ENCODE measurements around the gene EFHC1.
"Not testable (repeated sequence)": the region's sequence is repeated elsewhere in the genome, so short reads cannot be mapped to it uniquely, and the experiment has no call there.

The EFHC1 gene

DNA sequence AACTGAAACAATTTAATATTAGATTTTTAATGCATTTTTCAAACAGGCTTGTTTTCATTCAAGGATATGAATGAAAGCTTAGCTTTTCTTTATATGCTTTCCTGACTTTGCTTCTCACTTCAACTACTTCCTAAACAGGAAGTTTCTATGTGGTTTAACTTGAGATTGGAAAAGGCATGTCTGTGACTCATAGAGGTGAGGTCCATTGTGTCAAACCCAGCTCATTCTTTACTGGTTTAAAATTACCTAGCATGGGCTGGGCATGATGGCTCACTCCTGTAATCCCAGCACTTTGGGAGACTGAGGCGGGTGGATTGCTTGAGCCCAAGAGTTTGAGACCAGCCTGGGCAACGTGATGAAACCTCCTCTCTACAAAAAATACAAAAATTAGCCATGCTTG is 34.4 kb downstream of the EFHC1 start:
- no peak for FAIRE-seq

- no peak for FAIRE-seq
Observed at GRCh38 chr6:52457096-52457495, 37.0 kb downstream of the EFHC1 start.

DNA sequence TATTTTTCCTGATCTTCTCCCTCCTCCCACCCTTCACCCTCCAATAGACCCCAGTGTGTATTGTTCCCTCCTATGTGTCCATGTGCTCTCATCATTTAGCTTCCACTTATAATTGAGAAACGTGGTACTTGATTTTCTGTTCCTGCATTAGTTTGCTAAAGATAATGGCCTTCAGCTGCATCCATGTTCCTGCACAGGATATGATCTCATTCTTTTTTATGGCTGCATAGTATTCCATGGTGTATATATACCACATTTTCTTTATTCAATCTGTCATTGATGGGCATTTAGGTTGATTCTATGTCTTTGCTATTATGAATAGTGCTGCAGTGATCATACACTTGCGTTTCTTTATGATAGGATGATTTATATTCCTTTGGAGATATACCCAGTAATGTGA is 41.1 kb downstream of the EFHC1 start:
- FAIRE-seq: not testable (repeated sequence)

DNA sequence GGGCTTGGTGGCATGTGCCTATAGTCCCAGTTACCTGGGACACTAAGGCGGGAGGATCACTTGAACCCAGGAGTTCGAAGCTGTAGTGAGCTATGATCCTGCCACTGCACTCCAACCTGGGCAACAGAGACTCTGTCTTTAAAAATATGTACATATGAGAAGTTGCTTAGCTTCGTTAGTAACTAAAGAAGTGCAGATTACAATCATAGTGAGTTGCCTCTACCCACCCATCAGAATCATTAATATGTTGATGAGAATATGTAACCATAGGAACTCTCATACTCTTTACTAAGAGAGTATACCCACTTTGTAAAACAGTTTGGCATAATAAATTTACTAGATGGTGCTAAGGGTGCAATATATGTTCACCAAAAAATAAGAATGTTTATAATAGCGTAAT is 54.0 kb downstream of the EFHC1 start:
- no peak for FAIRE-seq

DNA sequence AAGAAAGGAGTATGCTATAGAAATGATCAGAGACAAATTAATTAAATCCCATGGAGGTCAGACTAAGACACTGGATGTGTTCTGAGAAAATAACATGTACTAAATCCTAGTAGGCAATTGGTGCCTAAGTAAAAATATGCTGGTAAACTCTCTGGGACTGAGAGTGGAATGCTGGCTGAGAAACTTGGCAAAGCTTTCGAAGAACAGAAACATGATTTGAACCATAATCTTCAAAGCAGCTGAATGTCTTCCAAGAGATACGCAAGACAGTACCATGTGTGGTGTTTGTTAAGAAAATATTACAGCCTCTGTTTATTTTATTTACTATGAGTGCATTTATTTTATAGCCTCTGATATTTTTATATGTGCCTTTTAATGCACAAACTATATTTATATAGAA is 55.2 kb downstream of the EFHC1 start:
- FAIRE-seq: no peak

GRCh38 chr6:52482903-52483670 is 62.9 kb downstream of the EFHC1 start:
- no peak for FAIRE-seq

DNA sequence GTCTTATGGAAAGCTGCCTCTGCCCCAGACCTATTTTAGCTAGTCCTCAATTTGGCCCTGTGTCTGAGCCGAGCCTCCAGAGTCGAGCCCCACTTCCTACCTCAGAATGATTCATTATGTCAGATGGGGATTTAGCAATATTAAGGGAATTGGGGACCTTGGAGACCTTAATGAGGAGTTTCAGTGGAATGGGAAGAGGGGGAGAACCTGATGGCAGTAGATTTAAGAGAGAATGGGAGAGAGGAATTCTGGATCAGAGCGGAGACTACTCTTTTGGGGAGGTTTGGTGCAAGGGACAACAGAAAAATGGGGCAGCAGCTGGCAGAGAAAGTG is 63.5 kb downstream of the EFHC1 start:
- FAIRE-seq: no peak

DNA sequence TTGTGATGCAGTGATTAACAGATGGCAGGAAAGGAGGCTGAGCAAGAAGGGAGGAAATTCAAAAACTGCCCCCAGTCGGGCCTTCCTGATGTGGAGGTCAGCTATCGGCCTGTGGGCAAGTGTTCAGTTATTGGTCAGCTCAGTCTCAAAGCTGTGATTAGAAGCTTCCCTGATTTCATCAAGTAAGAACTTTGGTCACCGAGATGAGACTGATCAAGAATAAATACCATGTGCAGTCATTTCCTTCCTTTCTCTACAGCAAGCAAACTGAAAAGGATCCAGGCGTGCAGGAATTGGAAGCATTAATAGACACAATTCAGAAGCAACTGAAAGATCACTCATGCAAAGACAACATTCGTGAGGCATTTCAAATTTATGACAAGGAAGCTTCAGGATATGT is 69.7 kb downstream of the EFHC1 start:
- FAIRE-seq: no peak

DNA sequence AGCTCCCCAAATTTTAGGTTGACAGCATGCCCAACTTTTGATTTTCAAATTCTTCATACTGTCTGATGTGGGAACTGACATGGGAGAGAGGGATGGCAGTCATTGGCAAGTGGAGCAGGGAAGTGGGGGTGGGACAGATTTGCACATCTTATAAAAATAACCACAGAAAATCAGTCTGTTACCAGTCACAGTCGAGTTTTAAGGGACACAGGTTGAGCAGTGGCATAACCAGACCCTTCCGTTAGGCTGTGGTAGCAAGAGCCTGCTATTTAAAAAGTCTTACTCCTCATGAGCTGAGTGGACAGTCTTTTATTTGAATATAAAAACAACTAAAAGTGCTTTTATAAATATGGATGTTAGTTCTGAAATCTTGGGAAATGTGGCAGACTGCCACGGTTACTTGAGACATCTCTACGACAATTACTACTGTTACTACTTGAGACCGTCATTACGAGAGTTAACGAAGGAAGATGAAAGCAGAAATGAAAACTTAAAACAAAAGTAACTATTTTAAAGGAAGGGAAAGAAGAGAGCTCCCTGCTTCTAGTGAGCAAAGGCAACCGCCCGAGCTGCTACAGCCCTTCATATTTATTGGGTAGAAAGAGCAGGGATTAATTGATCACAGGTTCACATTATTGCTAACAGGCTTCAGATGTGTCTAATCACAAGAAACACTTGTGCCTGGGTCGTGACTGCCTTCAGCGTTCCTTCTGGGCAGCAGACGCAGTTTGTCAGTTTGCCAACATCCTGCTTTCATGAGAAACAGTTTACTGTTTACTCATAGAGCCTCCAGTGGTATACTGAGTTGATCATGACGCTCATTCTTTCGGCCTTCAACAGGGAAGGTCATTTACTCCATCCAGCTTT is 71.3 kb downstream of the EFHC1 start:
- no peak for FAIRE-seq

DNA sequence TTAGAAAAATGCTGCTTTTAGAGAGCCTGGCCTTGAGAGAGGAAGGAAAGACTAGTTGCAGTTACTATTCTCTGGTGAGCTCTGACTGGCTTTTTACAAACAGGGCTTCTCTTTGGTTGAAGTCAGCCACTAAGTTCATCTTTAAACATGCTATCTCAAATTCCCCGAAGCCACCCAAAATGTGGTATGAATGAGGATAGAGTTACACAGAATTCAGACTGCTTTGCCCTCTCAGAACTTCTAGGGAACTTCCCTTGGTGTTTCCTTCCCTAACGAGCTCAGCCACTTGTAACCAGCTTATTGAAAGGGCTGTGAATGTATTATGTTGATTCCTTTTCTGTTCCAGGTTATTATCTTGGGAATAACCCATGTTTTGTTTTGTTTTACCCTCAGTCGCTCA is 73.5 kb downstream of the EFHC1 start:
- no peak for FAIRE-seq

DNA sequence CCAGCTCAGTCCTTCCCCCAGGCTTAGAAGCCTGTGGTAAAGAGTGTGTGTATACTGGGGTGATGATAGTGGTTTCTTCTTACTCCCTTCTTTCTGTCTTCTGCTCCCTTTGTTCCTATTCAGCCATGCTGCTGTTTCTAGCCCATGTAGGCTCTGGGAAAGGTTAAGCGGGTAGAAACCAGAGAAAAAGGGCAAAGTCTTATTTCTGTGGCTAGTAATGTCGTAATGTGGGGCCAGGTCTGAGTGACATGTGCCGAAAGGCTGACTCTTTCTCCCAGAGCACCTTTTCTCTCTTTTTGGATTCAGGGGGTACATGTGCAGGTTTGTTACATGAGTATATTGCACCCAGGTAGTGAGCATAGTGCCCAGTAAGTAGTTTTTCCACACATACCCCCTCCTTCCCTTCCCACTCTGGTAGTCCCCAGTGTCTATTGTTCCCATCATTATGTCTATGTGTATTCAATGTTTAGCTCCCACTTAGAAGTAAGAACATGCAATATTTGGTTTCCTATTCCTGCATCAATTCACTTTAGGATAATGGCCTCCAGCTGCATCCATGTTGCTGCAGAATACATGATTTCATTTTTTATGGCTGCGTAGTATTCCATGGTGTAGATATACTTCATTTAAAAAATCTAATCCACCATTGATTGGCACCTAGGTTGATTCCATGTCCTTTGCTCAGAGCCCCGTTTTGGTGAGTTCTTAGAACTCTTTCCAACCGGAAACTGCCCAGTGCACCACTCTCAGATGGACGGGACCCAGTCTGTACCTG is 74.3 kb downstream of the EFHC1 start:
- FAIRE-seq: no peak

- no peak for FAIRE-seq
Observed at GRCh38 chr6:52495922-52496321, 75.8 kb downstream of the EFHC1 start.

DNA sequence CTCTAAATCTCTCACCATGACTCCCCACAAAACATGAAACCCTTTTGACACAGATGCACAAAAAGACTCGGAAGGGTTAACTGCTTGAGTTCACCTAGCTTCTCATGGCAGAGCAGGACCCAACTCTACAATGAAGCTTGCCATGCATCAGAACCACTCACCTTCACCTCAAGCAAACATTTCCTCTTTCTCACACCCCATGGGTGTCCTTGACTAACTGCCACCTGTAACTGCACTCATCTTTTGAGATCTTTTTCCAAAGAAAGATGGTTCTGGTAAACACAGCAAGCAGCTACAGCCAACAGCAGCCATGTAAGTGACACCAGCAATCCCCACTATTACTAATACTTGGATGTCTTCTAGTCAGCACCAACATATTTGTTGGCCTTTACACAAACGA is 76.5 kb downstream of the EFHC1 start:
- no peak for FAIRE-seq

GRCh38 chr6:52497652-52498408 is 77.7 kb downstream of the EFHC1 start:
- FAIRE-seq: no peak

DNA sequence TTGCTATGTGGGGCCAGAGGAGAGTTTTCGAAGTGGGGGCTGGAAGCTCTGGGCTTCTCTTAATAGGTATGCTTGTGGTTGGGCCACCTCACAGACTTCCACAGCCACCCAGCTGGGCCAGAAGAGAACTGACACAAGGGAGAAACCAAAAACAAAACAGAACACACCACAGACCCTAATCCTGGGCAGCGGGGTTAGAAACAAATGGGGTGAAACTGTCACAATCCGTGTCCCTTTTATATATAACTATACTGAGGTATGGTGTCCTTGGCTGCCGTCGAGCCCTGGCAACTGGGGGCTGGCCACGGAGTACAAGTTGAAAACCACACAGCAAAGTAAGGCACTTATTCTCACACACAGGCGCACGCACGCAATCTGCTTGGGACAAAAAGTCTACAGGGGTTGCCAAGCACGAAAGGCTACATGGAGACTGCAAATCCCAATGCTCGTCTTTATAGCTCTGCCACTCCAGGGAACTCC is 78.4 kb downstream of the EFHC1 start:
- FAIRE-seq: no peak

DNA sequence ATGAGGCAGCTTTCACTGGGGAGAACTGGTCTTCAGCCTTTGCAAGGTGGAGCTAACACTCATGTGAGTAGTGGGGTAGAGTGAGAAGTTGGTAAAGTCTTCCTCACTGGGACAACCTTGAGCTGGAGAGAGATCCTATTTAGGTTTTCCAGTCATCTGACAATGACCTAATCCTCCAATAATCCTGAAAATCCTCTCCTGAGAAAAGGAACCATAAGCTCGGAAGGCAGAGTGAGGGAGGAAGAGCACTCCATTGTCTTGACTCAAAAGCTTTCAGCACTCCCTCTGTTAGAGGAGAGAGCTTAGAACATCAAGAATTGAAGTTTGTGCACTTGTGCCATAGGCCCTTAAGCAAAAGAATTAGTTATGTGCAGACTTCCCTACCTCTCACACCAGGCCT is 78.9 kb downstream of the EFHC1 start:
- no peak for FAIRE-seq

GRCh38 chr6:52499681-52500236 is 79.6 kb downstream of the EFHC1 start:
- FAIRE-seq: no peak

- no peak for FAIRE-seq
Observed at GRCh38 chr6:52500238-52501129, 80.3 kb downstream of the EFHC1 start.

- FAIRE-seq: no peak
Observed at GRCh38 chr6:52502306-52503029, 82.3 kb downstream of the EFHC1 start.

DNA sequence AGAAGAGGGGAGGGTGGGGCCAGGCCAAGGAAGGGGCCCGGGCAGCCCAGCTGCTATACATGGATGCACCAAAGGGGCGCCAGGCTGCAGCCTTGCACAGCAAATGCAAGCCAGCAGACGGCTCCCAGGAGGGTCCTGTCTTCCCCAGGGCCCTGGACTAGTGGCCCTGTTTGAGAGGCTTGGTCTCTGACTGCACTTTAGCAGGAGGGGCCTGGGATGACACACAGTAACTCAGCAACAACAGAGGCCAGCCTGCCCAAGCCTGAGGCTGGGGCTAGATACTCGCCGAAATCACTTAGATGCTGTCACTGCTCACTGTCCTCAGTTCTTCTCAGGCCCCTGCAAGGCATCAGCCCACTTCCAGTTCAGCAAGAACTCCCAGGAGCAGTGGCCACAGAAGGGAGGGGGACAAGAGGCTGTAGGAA is 83.2 kb downstream of the EFHC1 start:
- FAIRE-seq: no peak
